SK-N-SH (cell line): Measurements from ENCODE around the gene KSR2.

Experiments used
- CTCF ChIP-seq: fragments of 200-600 bp; sonication (generic); IDR thresholded peaks from 2 replicates; pipeline ENCODE4 v1.6.1; 2017; ENCODE audit warnings: antibody characterized with exemption, mild to moderate bottlenecking, moderate library complexity
- ELF1 ChIP-seq: IDR thresholded peaks from 2 replicates; pipeline ENCODE4 v1.4.0; 2012
- FOXM1 ChIP-seq: IDR thresholded peaks from 2 replicates; pipeline ENCODE4 v1.4.0; 2012; ENCODE audit warnings: low read depth, mild to moderate bottlenecking
- GABPA ChIP-seq: IDR thresholded peaks from 2 replicates; pipeline ENCODE4 v1.4.0; 2012; ENCODE audit warnings: low read depth, mild to moderate bottlenecking
- JUND ChIP-seq: IDR thresholded peaks from 2 replicates; pipeline ENCODE4 v1.4.0; 2012
- MXI1 ChIP-seq: IDR thresholded peaks from 2 replicates; pipeline ENCODE4 v1.6.1; 2012; ENCODE audit warnings: mild to moderate bottlenecking, low read depth, low read length, improper control_type of control experiment
- POLR2AphosphoS5 ChIP-seq: IDR thresholded peaks from 2 replicates; pipeline ENCODE4 v1.6.1; 2012; ENCODE audit warnings: low read depth, low read length
- RAD21 ChIP-seq: IDR thresholded peaks from 2 replicates; pipeline ENCODE4 v1.6.1; 2012; ENCODE audit warnings: mild to moderate bottlenecking, low read length
- SIN3A ChIP-seq: IDR thresholded peaks from 2 replicates; pipeline ENCODE4 v1.6.1; 2012; ENCODE audit warnings: low read depth, mild to moderate bottlenecking, low read length, moderate library complexity, borderline replicate concordance
- YY1 ChIP-seq: IDR thresholded peaks from 2 replicates; pipeline ENCODE4 v1.4.0; 2012; ENCODE audit warnings: low read depth, mild to moderate bottlenecking
- ZBTB33 ChIP-seq: IDR thresholded peaks from 2 replicates; pipeline ENCODE4 v1.4.0; 2012; ENCODE audit warnings: low read depth, borderline replicate concordance

DNA sequence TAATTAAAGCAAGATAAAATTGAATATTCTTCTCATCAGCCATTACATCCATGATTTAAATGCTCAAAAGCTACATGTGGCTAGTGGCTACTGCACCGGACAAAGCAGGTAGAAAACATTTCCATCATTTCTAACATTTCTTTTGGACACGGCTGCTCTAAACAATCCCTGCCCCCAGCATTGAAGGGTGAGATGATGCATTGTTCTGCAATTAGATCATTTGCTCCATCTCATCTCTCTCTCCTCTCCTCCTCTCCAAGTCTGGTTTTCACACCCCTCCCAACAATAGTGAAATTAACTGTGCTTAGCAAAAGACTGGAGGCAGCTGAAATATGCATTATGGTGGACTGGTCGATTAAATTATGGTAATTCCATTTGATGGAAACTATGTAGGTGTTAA, 288.5 kb downstream of the KSR2 start:
- no peak for TF ChIP-seq CTCF
- TF ChIP-seq FOXM1 = no peak
- no peak for TF ChIP-seq RAD21
- no peak for TF ChIP-seq POLR2AphosphoS5
- TF ChIP-seq GABPA = no peak
- no peak for TF ChIP-seq SIN3A
- TF ChIP-seq ZBTB33 = no peak
- peak; percentile 46 for TF ChIP-seq JUND
- TF ChIP-seq MXI1 = no peak
- TF ChIP-seq YY1 = no peak
- no peak for TF ChIP-seq ELF1
